Activated T-cell treated with anti-CD3 and anti-CD28 coated beads, Interleukin-2, amount 50 U/mL, for 24 hours (primary cell): Measurements from ENCODE around the gene ETV5.

ENCODE experiments used
- DNase-seq: peaks from one replicate; pipeline ENCODE4 v3.0.0-alpha.2; 2020
- H3K27ac Mint-ChIP-seq: 2 replicates; pipeline ENCODE4 v1.8.0; 2020; ENCODE audit warnings: mild to moderate bottlenecking, mixed read lengths
- H3K27me3 Mint-ChIP-seq: 2 replicates; pipeline ENCODE4 v1.8.0; 2020; ENCODE audit warnings: mixed read lengths
- H3K36me3 Mint-ChIP-seq: 2 replicates; pipeline ENCODE4 v1.8.0; 2020; ENCODE audit warnings: low read depth, mixed read lengths
- H3K4me1 Mint-ChIP-seq: 2 replicates; pipeline ENCODE4 v1.8.0; 2020; ENCODE audit warnings: low read depth, mixed read lengths
- H3K4me3 Mint-ChIP-seq: 2 replicates; pipeline ENCODE4 v1.8.0; 2020; ENCODE audit warnings: mild to moderate bottlenecking, moderate library complexity, mixed read lengths
- H3K9me3 Mint-ChIP-seq: 2 replicates; pipeline ENCODE4 v1.8.0; 2020; ENCODE audit warnings: mixed read lengths

Gene ETV5

DNA sequence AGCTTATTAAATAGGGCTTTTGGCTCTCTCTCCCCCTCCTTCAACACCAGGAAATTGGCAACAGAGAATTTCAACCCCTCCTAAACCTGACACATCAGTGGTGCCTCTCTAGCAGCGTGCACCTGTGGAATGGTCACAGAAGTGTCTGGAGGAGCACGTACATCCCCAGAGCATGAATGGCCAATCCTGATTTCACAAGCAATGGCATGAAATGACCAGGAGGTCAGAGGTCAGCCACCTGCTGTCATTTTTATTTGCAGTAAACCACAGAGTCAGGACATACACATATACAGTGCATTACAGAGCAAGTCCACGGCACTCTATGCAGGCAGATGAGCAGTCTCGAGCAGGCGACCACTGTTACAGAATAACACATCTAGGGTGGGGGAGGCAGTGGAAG, 25.1 kb upstream of the ETV5 start:
- H3K27me3 Mint-ChIP-seq, result peaks cover 31% of the 10 kb centered on the region
- H3K9me3 Mint-ChIP-seq, result no peaks in the 10 kb centered on the region
- H3K27ac Mint-ChIP-seq, result no peak overlapping the region

DNA sequence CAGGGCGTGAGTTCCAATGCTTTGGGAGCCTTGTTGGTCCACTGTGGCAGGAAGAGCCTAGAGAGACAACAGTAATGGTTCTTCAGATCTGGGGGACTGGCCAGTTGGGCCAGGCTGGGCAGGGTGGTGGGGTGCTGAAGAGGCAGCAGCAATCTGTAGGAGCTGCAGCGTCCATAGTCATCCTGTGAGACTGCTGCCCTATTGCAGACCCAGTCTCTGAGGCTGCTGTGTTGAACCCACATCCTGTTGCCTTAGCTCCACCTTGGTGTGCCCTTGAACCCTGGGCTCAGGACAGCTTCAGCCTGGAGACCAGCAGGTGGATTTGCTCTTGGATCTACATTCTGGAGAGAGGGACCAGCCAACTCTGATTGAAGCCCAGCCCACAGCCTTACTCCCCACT, 23.6 kb upstream of the ETV5 start:
- Mint-ChIP-seq H3K27ac (no peak overlapping the region), H3K4me1 (no peaks in the 10 kb centered on the region), H3K27me3 (peaks cover 31% of the 10 kb centered on the region), H3K4me3 (no peak overlapping the region), H3K36me3 (no peaks in the 10 kb centered on the region), H3K9me3 (no peaks in the 10 kb centered on the region)
- DNase-seq, result no peak

More for the DNA sequence above, 25.1 kb upstream of the ETV5 start:
- H3K4me1 Mint-ChIP-seq, result no peaks in the 10 kb centered on the region
- no peaks in the 10 kb centered on the region for H3K36me3 Mint-ChIP-seq
- no peak overlapping the region for H3K4me3 Mint-ChIP-seq
- DNase-seq, result no peak

DNA sequence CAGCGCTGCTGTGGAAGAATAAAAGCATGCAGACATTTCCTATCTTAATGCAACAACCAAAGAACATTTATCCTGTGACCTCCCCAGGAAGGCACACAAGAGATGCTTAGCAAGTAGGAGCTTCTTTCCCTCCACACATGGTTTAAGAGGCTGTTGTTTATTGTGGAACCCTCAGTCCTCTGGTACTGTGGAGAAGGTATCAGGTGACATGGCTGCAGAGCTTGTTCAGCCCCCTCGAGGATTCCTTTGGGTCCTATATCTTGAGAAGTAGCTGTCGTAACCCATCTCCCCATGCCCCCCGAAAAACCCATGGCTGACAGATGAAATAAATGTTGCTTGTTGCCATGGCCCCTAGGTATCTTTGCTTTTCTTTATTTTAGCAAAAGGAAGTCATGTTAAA, 20.3 kb upstream of the ETV5 start:
- H3K4me3 Mint-ChIP-seq, result no peak overlapping the region
- no peaks in the 10 kb centered on the region for H3K36me3 Mint-ChIP-seq

DNA sequence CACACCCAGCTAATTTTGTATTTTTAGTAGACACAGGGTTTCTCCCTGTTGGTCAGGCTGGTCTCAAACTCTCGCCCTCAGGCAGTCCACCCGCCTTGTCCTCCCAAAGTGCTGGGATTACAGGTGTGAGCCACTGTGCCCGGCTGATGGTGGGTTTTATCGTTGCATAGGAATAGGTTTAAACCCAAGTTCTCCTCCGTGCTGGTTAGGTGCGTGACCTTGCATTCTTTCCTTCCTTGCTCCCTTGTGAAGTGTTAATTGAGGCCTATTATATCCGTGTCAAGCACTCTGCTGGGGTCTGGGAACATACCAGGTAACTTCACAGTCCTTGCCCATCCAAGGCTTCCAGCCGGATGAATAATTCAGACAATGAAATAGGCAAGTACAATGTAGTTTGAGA, 19.3 kb upstream of the ETV5 start:
- no peaks in the 10 kb centered on the region for H3K9me3 Mint-ChIP-seq
- no peak overlapping the region for H3K27ac Mint-ChIP-seq
- DNase-seq, result no peak
- peaks cover 27% of the 10 kb centered on the region for H3K27me3 Mint-ChIP-seq
- H3K4me3 Mint-ChIP-seq, result no peak overlapping the region
- H3K4me1 Mint-ChIP-seq, result no peaks in the 10 kb centered on the region
- H3K36me3 Mint-ChIP-seq, result no peaks in the 10 kb centered on the region

More for the DNA sequence above, 20.3 kb upstream of the ETV5 start:
- Mint-ChIP-seq H3K9me3 (no peaks in the 10 kb centered on the region), H3K27ac (no peak overlapping the region), H3K27me3 (peaks cover 21% of the 10 kb centered on the region), H3K4me1 (no peaks in the 10 kb centered on the region)
- no peak for DNase-seq

DNA sequence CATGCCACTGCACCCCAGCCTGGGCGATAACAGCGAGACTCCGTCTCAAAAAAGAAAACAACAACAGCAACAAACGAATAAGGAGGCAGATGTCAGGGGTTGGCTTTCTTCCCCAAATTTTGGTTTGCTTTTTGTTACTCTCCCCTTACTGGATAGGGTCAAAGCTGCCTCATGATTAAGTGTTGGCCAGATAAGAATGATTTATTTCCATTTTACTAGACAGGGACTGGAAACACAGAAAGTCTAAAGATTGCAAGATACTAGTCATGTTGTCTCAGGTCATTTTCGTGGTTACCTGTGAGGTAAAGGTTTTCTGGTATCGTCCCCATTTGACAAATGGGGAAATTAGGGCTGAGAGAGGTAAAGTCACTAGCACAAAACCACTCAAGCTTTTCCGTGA, 18.6 kb upstream of the ETV5 start:
- DNase-seq, result no peak
- H3K9me3 Mint-ChIP-seq, result no peaks in the 10 kb centered on the region

DNA sequence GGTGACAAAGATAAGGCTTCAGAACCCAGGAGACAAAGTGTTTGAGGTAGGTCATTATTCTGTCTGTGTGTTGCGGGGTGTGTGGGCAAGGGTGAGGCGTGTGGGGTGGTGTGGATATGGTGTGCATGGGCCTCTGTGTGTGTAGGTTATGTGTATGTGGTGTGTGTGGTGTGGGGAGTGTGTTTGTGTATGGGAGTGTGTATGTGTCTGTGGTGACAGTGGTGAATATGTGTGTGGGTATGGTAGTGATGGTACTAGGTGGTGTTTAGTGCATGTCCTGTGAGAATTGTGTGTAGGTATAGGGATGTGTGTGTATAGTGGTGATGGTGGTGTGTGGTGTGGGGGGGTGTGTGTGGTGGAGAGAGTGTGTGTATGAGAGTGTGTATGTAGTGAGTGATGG, 16.2 kb upstream of the ETV5 start:
- DNase-seq, result no peak
- Mint-ChIP-seq H3K27ac (no peak overlapping the region), H3K27me3 (peaks cover 28% of the 10 kb centered on the region), H3K4me3 (no peak overlapping the region), H3K36me3 (no peaks in the 10 kb centered on the region), H3K9me3 (no peaks in the 10 kb centered on the region), H3K4me1 (no peaks in the 10 kb centered on the region)

More for the DNA sequence above, 18.6 kb upstream of the ETV5 start:
- Mint-ChIP-seq H3K4me1 (no peaks in the 10 kb centered on the region), H3K27ac (no peak overlapping the region), H3K36me3 (no peaks in the 10 kb centered on the region), H3K27me3 (peaks cover 29% of the 10 kb centered on the region), H3K4me3 (no peak overlapping the region)

DNA sequence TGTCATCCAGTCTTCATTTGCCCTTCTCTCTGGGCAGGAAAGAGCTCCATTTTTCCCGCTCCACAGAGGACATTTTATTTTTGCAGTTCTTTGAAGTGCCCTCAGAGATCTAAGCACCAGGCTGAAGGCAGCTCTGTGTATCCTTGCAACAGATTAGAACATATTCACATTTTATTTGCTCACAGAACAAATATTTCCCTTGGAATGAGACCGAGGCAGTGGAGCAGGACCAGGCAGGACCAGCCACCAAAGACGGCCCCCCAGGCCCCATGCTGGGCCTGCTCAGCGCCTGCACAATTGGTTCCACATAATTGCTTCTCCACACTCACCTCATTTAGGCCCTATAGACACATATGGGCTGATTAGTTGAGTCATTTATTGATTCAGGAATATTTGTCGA, 15.7 kb upstream of the ETV5 start:
- H3K4me1 Mint-ChIP-seq, result no peaks in the 10 kb centered on the region
- no peak overlapping the region for H3K27ac Mint-ChIP-seq
- H3K9me3 Mint-ChIP-seq, result no peaks in the 10 kb centered on the region
- H3K36me3 Mint-ChIP-seq, result no peaks in the 10 kb centered on the region
- H3K27me3 Mint-ChIP-seq, result peaks cover 33% of the 10 kb centered on the region
- H3K4me3 Mint-ChIP-seq, result no peak overlapping the region
- no peak for DNase-seq

DNA sequence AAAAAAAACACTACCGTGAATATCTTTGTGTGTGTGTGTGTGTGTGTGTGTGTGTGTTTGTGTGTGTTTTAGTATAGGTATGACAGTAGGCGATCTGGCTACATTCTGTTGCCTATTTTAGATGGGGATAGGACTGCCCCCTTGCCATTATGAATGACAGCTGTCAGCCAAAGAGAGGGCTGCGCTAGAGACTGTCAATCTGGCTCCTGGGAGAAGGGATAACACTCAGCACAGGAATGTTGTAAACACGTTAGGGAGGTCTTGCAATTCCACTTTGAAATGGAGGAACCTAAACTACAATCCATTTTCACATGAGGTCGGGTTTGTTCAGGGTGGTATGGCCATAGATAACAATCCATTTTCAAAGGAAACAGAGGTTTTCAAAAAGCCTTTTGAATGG, 14.1 kb upstream of the ETV5 start:
- Mint-ChIP-seq H3K4me3 (no peak overlapping the region), H3K27me3 (peaks cover 47% of the 10 kb centered on the region), H3K27ac (no peak overlapping the region), H3K9me3 (no peaks in the 10 kb centered on the region), H3K4me1 (no peaks in the 10 kb centered on the region), H3K36me3 (no peaks in the 10 kb centered on the region)
- no peak for DNase-seq

DNA sequence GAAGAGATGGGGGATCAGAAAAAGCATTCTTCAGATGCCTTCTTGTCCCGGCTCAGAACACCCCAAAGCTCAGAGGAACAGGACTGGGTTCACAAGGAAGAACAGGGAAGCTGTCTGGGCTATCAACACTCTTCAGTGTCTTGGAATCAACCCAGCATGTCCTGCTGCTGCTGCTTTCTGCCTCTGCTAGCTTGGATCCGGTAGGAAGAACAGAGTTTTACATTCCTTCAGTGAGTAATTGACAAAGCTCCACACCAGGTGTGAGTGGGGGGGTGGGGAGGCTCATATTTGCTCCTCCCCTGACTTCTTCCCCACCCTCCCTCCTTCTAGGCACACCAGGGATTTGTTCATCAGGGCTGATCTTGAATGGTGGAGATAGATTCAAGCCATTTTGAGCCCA, 13.1 kb upstream of the ETV5 start:
- Mint-ChIP-seq H3K36me3 (no peaks in the 10 kb centered on the region), H3K27me3 (peaks cover 56% of the 10 kb centered on the region), H3K4me1 (no peaks in the 10 kb centered on the region), H3K27ac (no peak overlapping the region), H3K9me3 (no peaks in the 10 kb centered on the region), H3K4me3 (no peak overlapping the region)
- DNase-seq, result no peak

DNA sequence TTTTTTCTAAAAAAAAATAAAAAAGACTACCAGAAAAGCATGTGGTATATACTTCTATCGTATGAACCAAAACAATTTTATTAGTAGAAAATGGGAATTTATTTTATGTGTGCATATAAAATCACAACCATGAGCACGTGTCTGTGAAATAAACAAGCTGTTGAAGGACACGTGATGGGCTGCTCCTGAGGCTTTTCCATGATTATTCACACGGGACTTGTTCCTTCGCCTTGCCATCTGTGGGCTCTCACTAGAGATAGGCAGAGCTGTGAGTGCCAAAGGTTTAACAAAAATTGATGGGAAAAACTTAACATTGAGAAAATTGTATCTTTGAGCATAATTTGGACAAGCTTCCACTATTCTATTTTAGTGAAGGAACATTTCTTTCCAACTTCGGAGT, 12.4 kb upstream of the ETV5 start:
- H3K27me3 Mint-ChIP-seq, result peaks cover 62% of the 10 kb centered on the region
- no peaks in the 10 kb centered on the region for H3K36me3 Mint-ChIP-seq
- H3K9me3 Mint-ChIP-seq, result no peaks in the 10 kb centered on the region
- no peaks in the 10 kb centered on the region for H3K4me1 Mint-ChIP-seq
- DNase-seq, result no peak
- no peak overlapping the region for H3K27ac Mint-ChIP-seq
- H3K4me3 Mint-ChIP-seq, result no peak overlapping the region

DNA sequence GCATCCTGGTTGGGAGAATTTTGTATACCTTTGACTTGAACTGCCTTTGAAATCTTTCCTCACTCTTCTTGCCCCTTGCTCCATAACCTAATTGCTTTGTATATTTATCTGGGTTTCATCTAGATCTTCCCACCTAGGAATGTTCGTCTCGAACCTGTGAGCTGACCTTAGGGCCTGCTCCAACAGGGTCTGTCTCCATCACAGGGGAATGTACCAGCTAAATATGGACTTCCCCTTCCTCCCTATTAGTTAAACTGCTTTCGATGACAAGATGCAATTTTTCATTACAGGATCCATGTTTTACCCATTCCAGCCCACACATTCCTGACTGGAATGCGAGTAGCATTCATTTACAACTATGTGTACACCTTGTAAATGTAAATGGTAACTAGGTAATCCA, 10.6 kb upstream of the ETV5 start:
- Mint-ChIP-seq H3K4me1 (no peaks in the 10 kb centered on the region), H3K27ac (no peak overlapping the region), H3K36me3 (no peaks in the 10 kb centered on the region), H3K9me3 (no peaks in the 10 kb centered on the region), H3K27me3 (peaks cover 78% of the 10 kb centered on the region), H3K4me3 (no peak overlapping the region)
- DNase-seq, result no peak

DNA sequence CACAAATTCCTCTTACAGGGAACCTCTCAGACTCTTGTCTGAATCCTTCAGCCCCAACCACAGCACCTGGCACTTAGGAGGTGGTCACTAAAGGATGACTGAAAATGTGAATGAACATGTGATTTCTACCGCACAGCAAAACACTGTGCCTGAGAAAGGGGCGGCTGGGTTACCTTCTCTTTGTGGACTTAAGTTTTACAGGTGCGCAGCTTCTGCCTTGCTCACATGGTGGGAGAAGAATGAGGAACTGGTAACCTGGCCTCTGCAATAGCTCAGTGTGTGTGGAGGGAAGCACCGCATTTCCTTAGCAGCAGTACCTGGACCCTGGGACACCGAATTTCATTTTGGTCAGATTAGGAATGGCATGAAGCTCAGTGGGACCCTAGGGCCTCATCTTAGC, 9.8 kb upstream of the ETV5 start:
- Mint-ChIP-seq H3K36me3 (no peaks in the 10 kb centered on the region), H3K9me3 (no peaks in the 10 kb centered on the region), H3K4me1 (no peaks in the 10 kb centered on the region), H3K4me3 (no peak overlapping the region), H3K27me3 (peaks cover 85% of the 10 kb centered on the region), H3K27ac (no peak overlapping the region)
- no peak for DNase-seq

DNA sequence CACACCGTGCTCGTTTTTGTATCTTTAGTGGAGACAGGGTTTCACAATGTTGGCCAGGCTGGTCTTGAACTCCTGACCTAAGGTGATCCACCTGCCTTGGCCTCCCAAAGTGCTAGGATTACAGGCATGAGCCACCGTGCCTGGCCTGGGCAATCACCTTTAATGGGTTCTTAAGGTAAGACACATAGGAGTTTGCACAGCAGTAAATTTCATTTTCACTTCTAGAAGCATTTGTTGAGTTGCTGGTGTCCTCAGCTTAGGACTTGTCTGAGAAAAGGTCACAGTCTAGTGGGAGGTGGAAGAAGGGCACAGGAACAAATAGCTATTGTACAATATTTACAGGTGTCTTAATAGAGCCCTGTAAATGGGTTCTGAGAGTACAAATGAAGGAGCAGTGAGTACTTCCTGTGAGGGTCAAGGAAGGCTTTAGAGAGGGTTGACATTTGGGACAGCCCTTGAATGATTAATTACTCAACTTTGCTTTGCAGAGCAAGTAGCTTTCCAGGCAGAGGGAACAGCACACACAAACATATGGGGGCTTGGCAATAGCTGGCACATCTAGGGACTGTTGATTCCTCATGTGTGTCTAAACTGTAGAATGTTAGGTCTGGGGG, 8.7 kb upstream of the ETV5 start:
- Mint-ChIP-seq H3K9me3 (no peaks in the 10 kb centered on the region), H3K27ac (no peak overlapping the region), H3K27me3 (peaks cover 86% of the 10 kb centered on the region), H3K4me1 (no peaks in the 10 kb centered on the region), H3K4me3 (no peak overlapping the region), H3K36me3 (no peaks in the 10 kb centered on the region)
- DNase-seq, result no peak

DNA sequence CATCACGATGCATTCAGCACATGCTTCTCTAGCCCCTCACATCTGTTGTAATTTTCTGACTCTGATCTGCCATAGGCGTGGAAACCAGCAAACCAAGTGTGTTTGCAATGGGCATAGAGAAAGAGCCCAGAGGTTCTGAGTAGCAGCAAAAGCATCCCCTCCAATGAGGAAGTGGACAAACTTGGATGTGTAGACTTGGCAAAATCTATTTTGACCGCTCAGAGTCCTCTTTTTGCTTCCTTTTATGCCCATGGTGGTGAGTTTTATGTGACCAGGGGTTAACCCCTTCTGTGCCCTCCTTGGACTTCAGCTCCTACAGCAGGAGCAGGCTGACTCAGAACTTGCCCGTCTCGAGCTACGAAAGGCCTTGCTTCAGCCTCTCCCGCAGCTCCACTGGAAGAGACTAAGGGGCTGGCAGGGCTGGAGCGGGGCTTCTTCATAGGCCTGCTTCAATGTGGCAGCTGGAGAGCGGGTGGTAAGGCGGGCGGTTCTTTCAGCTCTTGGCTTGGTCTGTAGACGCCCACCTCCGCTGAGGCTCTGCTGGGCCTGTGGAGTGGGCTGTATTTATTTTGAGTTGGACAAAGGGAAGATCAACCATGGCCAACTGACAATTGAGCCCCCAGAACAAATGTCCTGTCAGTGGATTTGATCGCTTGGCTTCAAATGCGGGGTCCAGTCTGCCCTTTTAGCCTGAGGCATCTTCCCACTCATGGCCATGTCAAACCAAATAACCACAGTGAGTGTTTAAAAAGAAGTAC, 6.5 kb upstream of the ETV5 start:
- no peaks in the 10 kb centered on the region for H3K9me3 Mint-ChIP-seq
- peaks cover 14% of the 10 kb centered on the region for H3K4me1 Mint-ChIP-seq
- H3K36me3 Mint-ChIP-seq, result no peaks in the 10 kb centered on the region
- no peak overlapping the region for H3K4me3 Mint-ChIP-seq
- peaks cover 94% of the 10 kb centered on the region for H3K27me3 Mint-ChIP-seq
- DNase-seq, result no peak
- no peak overlapping the region for H3K27ac Mint-ChIP-seq
